NCI-H82 treated with DMSO at 0.1 percent for 48 hours (cell line): Measurements from ENCODE around the gene NBPF26.
"Not testable (repeated sequence)": the region's sequence is repeated elsewhere in the genome, so short reads cannot be mapped to it uniquely, and the experiment has no call there.

Source experiments
- DNase-seq: peaks from one replicate; lab custom pipeline; 2025; ENCODE audit not compliant: unreplicated experiment; lab: John Stamatoyannopoulos, UW

The NBPF26 gene

DNA sequence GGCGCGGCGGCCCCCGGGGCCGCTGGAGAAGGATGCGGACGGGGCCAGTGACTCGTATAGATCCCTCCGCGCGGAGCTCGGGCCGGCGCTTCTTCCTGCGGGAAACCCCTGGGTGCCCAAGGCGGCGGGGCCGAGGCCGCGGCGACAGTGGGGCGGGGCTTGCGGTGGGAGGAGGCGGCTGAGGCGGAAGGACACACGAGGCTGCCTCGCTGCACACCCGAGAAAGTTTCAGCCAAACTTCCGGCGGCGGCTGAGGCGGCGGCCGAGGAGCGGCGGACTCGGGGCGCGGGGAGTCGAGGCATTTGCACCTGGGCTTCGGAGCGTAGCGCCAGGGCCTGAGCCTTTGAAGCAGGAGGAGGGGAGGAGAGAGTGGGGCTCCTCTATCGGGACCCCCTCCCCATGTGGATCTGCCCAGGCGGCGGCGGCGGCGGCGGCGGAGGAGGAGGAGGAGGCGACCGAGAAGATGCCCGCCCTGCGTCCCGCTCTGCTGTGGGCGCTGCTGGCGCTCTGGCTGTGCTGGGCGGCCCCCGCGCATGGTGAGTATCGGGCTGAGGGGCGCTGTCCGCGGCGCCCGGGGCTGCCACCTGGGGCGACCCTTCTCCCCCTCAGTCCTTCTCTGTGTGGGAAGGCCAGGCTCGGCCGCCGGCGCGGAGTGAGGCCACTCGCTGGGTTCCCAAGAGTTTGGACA lies at the start of gene NBPF26:
Gene NBPF26 (plus strand): TSS at position 231 of the 688 bp plus-strand sequence.
- DNase-seq: not testable (repeated sequence)

DNA sequence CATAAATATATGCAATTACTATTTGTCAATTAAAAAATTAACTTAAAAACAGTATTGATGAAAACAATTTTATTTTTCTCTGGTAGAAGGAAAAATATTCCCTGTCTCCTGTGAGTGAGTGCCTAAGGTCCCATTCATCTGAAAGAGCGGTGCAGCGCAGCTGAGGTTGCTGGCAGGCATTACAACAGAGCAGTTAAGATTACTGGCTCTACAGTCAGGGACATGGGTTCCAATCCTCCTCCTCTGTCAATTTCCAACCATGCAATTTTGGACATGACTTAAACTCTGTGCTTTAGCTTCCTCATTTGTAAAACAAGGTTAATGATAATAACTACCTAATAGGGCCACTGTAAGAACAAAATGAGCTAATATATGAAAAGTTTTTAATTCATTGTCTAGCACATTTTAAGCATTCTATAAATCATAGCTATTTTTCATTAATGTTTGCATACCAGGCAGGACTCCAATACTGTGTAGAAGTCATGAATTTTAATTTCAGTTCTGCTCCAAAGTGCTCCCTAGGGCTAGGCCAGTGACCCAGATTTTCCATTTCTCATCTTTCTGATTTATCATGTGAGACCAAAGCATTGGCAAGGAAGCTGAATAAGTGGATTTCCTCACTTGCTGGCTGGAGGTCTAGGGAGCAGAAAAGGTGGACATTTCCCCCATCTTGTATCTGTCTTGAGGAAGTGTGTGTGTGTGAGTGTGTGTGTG lies 43.5 kb upstream of the NBPF26 start:
- DNase-seq: not testable (repeated sequence)

DNA sequence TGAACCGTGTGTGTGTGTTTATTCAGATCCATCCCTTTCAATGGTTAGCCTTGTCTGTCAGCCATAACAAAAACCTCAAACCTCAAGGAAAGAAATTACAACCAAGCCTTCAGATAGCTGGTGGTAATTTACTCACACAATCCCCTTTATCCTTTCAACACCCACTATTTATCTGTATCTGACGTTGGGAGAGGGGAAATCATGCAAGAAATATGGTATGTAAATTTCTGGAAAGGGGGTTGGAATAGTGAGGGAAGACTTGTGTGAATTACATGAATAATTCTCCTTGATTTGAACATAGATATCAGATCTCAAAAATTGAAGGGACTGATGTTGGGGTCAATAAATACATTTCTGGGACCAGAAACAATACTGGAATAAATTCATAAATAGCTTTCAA lies 42.8 kb upstream of the NBPF26 start:
- DNase-seq: not testable (repeated sequence)

GRCh38 chr1:120684397-120684796 lies 39.3 kb upstream of the NBPF26 start:
- not testable (repeated sequence) for DNase-seq

GRCh38 chr1:120685622-120686021 lies 38.1 kb upstream of the NBPF26 start:
- not testable (repeated sequence) for DNase-seq

GRCh38 chr1:120687250-120687649 lies 36.5 kb upstream of the NBPF26 start:
- not testable (repeated sequence) for DNase-seq

- DNase-seq: not testable (repeated sequence)
These were observed 22.8 kb upstream of the NBPF26 start for GRCh38 chr1:120700807-120701562.

DNA sequence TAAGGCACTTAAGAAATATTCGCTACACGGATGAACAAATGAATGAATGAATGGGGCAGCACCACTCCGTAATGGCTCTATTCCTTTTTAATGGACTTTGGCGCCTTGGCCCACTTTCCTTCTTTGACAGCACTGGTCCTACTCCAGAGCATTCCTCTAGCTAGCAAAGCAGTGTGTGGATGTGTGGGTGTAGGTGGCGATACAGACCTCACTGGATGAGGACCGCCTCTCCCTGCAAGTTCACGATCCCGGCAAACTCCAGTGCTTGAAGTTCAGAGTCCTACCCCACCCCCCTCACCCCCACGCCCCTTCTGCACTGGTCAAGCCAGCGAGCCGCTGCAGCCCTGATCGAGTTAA lies 409 bp upstream of the NBPF26 start:
- DNase-seq: not testable (repeated sequence)

DNA sequence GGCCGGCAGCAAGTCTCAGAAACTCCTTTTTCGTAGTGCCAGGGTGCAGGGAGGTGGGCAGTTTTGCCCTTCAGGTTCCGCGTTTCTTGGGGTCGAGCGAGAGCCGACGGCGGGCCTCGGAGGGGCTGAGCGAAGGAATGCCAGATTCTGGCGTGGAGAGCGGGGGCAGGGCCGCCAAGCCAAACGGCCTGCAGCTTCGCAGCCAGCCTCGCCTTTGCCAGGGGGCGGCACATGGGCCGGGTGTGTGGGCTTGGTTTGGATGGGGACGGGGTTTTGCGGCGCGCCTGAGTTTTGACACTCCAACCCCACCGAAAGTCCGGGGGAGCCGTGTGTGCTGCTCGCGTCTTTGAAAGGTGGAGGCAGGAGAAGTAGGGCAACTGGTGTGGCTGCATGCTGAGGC lies 762 bp downstream of the NBPF26 start:
- DNase-seq: not testable (repeated sequence)

- DNase-seq: not testable (repeated sequence)
These were observed 5.1 kb downstream of the NBPF26 start for GRCh38 chr1:120728811-120729210.

DNA sequence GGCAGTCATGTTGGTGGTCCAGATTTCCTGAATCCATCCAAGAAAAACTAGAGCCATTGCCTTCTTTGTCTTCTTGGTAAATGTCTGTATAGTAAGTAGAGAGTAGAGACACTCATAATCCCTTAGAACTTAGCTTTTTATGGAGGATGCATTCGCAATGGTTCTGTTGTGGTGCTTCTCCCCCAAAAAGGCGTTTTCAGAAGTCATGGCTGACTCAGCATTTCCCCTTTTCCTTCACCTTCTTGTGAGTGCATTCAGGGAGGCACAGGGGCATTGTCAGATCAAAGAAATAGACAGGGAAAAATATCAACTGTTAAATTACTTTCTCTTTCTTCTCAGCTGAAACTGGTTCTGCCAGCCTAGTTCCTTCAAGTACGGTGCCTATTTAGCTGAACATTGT lies 45.3 kb downstream of the NBPF26 start:
- not testable (repeated sequence) for DNase-seq

DNA sequence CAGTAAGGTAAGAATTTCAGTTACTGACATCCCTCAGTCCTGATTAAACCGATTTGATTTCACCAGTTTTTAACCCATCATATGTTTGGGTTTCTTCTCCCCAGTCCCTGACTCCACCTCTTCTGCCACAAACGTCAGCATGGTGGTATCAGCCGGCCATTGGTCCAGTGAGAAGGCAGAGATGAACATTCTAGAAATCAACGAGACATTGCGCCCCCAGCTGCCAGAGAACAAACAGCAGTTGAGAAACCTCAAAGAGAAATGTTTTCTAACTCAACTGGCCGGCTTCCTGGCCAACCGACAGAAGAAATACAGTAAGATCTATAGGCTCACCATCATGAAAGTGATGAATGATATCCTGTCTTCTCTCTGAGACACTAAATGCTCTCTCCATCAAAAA lies 81.7 kb downstream of the NBPF26 start:
- not testable (repeated sequence) for DNase-seq

- DNase-seq: peak; percentile 1
These were observed 88.1 kb downstream of the NBPF26 start for GRCh38 chr1:120811822-120812221.

GRCh38 chr1:120825051-120825450 lies 101.3 kb downstream of the NBPF26 start:
- DNase-seq: not testable (repeated sequence)

DNA sequence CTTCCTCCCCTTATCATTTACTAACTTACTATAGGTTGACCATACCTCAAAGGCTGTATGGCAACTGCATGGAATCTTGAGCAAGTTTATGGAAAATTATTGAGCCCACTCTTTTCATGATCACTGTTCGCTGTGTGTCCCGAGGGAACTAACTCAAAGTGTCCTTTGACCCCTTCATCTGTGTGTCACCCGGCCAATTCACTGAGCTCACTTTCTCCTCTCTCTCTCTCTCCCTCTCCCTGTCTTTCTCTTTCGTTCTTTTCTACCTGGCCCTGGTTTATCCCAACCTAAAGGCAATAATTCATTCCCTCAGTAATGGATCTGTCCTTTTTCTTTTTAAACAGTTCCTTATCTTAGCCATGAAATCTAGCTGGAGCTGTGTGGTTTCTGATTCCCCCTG lies 102.9 kb downstream of the NBPF26 start:
- not testable (repeated sequence) for DNase-seq

GRCh38 chr1:120844186-120844944 lies 120.6 kb downstream of the NBPF26 start:
- not testable (repeated sequence) for DNase-seq

GRCh38 chr1:120844945-120845330 lies 121.2 kb downstream of the NBPF26 start:
- DNase-seq: not testable (repeated sequence)

DNA sequence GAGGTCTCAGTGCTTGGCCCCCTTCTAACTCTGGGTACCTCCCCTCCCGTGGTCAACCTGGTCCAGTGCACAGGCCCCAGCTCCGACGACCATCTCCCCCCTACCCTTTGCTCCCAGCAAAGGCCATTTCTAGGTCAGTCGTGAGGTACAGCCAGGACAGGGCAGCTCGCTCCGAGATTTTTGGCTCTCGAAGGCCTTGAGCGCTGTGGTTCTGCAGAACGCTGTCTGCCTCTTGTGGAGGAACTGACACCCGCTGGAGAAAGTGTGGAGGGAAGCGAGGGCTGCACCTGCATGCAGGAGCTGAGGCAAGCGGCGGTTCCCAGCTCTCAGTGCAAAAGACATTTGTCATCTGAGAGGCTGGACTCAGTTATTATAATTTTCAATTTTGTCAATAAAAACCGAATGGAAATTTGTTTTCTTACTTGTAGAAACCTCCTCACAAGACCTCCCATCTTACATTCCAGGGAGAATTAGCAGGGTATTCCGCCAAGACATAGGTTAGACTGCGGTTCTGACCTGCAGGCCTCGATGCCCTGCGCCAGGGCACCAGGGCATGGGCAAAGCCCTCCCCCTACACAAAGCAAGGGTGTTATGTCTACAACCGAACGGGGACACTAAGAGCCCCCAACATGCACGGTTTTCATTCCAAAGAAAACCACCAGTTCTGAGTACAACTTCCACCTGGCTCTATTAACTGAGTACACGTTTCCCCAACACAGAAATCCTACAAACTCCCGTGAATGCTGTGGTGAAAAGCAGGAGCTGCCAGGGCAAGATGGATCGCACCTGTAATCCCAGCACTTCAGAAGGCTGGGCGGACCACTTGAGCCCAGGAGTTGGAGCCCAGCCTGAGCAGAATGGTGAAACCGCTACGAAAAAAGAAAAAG lies 125.9 kb downstream of the NBPF26 start:
- DNase-seq: not testable (repeated sequence)

DNA sequence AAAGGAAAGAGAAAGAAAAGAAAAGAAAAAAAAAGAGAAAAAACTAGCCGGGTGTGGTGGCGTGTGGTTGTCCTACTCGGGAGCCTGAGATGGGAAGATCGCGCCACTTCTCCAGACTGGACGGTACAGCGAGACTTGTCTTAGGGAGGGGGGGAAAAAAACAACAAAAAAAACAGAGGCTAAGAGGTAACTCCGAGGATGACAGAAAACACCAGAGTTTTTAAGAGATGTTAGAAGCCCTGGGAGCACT lies 126.5 kb downstream of the NBPF26 start:
- DNase-seq: not testable (repeated sequence)
